Measurements from ENCODE around the gene CCDC91.
"Not testable (repeated sequence)": the region's sequence is repeated elsewhere in the genome, so short reads cannot be mapped to it uniquely, and the experiment has no call there.

Gene CCDC91

DNA sequence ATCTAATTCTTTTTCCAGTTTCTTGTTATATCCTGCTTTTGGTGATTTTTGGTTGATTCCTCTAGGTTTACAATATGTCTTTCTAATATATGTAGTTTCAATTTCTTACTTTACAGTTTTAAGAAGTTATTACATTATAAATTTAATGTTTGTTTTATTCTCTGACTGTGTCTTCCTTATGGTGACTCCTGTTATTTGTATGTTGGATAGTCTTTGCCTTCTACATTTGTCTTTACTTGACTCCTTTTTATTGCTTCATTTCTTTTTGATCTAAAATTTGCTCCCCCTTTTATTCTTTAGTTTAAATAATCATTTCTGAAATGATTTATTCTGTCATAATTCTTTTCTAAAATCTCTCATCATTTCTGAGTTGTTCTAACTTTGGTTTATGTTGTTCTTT lies 125.8 kb downstream of the CCDC91 start:
- DNase-seq (ENCODE audit: insufficient read length) = no peak

DNA sequence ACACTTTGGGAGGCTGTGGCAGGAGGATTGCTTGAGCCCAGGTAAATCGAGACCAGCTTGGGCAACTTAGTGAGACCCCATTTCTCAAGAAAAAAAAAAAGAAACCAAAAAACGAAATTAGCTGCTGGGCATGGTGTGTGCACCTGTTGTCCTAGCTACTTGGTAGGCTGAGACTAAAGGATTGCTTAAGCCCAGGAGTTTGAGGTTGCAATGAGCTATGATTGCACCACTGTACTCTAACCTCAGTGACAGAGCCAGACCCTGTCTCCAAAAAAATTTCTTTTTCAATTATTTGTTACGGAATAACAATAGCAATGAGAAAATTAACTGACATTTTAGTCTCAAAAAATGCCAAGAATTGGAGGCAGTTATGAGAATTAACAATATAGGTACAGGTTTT lies 128.0 kb downstream of the CCDC91 start:
- no peak for FAIRE-seq
- TF ChIP-seq POLR2A (IDR thresholded peaks at IDR 0.05; ENCODE audit: low read depth, low read length) (no peak), TAF1 (IDR thresholded peaks at IDR 0.05; ENCODE audit: borderline replicate concordance, low read depth, low read length) (no peak), POLR2AphosphoS5 (IDR thresholded peaks at IDR 0.05; ENCODE audit: low read depth, low read length) (no peak)
- DNase-seq (ENCODE audit: insufficient read length) = no peak

More for the DNA sequence above, 125.8 kb downstream of the CCDC91 start:
- TF ChIP-seq TAF1 (IDR thresholded peaks at IDR 0.05; ENCODE audit: borderline replicate concordance, low read depth, low read length) (no peak), POLR2AphosphoS5 (IDR thresholded peaks at IDR 0.05; ENCODE audit: low read depth, low read length) (no peak), POLR2A (IDR thresholded peaks at IDR 0.05; ENCODE audit: low read depth, low read length) (no peak)
- no peak for FAIRE-seq

DNA sequence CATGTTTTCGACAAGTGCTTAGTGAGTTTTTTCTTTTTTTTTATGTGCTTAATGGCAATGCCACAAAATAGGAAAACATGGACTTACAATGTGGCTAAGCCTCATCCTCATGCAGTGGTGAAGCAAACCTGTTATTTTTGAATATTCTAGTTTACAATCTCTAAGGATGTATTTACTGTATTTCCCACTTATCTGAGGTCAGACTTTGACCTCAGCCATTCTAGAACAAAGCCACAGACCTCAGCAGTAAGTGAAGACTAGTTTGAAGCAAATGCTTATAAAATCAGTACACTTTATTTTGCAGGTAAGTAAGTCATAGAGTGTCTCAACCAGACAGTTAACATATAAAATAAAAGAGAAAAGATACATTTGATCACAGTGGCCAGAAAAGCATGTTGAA lies 130.1 kb downstream of the CCDC91 start:
- TF ChIP-seq POLR2A (IDR thresholded peaks at IDR 0.05; ENCODE audit: low read depth, low read length) = no peak
- no peak for TF ChIP-seq POLR2AphosphoS5 (IDR thresholded peaks at IDR 0.05; ENCODE audit: low read depth, low read length)
- no peak for TF ChIP-seq TAF1 (IDR thresholded peaks at IDR 0.05; ENCODE audit: borderline replicate concordance, low read depth, low read length)
- FAIRE-seq (no peak), DNase-seq (ENCODE audit: insufficient read length) (no peak)

DNA sequence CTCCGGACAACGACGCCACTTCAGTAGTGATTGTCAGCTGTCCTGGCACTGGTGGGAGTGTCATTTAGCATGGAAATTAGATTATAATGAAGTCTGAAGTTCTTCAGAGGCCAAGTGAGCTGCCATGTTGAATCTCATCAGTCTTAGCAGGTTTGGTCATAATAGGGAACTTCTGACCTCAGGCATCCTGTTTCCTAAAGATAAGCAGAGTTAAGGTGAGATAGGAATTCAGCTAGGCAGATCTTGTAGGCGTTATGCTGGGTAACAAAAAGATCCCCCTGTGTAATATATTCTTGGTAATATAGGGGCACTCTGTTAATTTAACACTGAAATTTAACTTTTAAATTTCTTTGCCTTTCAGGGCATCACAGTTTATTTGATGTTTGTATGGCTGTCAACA lies 137.5 kb downstream of the CCDC91 start:
- DNase-seq (ENCODE audit: insufficient read length) = no peak
- no peak for TF ChIP-seq TAF1 (IDR thresholded peaks at IDR 0.05; ENCODE audit: borderline replicate concordance, low read depth, low read length)
- TF ChIP-seq POLR2AphosphoS5 (IDR thresholded peaks at IDR 0.05; ENCODE audit: low read depth, low read length) = no peak
- no peak for TF ChIP-seq POLR2A (IDR thresholded peaks at IDR 0.05; ENCODE audit: low read depth, low read length)
- FAIRE-seq = no peak

DNA sequence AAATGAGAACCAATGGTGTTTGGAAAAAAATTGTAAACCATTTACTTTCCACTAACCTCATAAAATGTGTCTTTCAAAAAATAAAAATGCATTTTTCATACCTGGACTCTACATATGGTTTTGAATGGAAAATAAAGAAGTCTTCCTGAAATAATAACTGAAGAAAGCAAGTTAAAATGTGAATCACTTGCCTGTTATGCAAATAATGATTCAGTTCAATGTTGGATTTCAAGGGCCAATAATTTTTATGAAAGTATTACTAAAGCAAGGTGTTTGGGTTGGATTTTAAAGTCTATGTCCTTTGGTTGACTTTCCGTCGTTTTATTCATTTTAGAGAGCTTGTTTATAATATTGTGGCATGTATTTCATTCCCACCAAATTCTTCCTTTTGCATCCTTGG lies 138.7 kb downstream of the CCDC91 start:
- TF ChIP-seq POLR2A (IDR thresholded peaks at IDR 0.05; ENCODE audit: low read depth, low read length) = no peak
- TF ChIP-seq TAF1 (IDR thresholded peaks at IDR 0.05; ENCODE audit: borderline replicate concordance, low read depth, low read length) = no peak
- no peak for TF ChIP-seq POLR2AphosphoS5 (IDR thresholded peaks at IDR 0.05; ENCODE audit: low read depth, low read length)
- FAIRE-seq (no peak), DNase-seq (ENCODE audit: insufficient read length) (no peak)

DNA sequence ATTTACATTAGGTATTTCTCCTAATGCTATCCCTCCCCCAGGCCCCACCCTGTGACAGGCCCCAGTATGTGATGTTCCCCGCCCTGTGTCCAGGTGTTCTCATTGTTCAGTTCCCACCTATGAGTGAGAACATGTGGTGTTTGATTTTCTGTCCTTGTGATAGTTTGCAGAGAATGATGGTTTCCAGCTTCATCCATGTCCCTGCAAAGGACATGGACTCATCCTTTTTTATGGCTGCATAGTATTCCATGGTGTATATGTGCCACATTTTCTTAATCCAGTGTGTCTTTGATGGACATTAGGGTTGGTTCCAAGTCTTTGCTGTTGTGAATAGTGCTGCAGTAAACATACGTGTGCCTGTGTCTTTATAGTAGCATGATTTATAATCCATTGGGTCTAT lies 139.5 kb downstream of the CCDC91 start:
- FAIRE-seq = not testable (repeated sequence)

DNA sequence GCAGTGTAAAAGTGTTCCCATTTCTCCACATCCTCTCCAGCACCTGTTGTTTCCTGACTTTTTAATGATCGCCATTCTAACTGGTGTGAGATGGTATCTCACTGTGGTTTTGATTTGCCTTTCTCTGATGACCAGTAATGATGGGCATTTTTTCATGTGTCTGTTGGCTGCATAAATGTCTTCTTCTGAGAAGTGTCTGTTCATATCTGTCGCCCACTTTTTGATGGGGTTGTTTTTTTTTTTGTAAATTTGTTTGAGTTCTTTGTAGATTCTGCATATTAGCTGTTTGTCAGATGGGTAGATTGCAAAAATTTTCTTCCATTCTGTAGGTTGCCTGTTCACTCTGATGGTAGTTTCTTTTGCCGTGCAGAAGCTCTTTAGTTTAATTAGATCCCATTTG lies 140.0 kb downstream of the CCDC91 start:
- FAIRE-seq; DNase-seq (ENCODE audit: insufficient read length): not testable (repeated sequence)

More for the DNA sequence above, 139.5 kb downstream of the CCDC91 start:
- DNase-seq (ENCODE audit: insufficient read length) = not testable (repeated sequence)

DNA sequence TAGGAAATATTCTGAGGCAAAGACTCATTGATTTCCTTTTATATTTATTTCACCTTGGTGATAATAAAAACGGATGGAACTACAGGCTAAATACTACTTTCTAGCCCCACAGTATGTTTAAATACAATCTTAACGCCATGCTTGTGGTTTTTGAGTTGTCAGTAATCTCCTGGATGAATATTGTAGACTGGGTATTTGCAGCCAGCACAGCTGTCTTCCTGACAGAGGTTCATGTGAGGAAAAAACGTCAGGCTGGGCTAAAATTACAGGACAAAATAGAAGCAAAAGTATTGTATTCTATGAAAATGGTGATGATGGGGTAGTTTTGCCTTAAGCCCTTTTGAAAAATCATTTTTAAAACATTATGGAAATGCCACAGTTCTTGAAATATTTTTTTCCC lies 140.9 kb downstream of the CCDC91 start:
- no peak for FAIRE-seq
- TF ChIP-seq POLR2AphosphoS5 (IDR thresholded peaks at IDR 0.05; ENCODE audit: low read depth, low read length) = no peak
- TF ChIP-seq POLR2A (IDR thresholded peaks at IDR 0.05; ENCODE audit: low read depth, low read length) = no peak
- no peak for TF ChIP-seq TAF1 (IDR thresholded peaks at IDR 0.05; ENCODE audit: borderline replicate concordance, low read depth, low read length)
- no peak for DNase-seq (ENCODE audit: insufficient read length)

DNA sequence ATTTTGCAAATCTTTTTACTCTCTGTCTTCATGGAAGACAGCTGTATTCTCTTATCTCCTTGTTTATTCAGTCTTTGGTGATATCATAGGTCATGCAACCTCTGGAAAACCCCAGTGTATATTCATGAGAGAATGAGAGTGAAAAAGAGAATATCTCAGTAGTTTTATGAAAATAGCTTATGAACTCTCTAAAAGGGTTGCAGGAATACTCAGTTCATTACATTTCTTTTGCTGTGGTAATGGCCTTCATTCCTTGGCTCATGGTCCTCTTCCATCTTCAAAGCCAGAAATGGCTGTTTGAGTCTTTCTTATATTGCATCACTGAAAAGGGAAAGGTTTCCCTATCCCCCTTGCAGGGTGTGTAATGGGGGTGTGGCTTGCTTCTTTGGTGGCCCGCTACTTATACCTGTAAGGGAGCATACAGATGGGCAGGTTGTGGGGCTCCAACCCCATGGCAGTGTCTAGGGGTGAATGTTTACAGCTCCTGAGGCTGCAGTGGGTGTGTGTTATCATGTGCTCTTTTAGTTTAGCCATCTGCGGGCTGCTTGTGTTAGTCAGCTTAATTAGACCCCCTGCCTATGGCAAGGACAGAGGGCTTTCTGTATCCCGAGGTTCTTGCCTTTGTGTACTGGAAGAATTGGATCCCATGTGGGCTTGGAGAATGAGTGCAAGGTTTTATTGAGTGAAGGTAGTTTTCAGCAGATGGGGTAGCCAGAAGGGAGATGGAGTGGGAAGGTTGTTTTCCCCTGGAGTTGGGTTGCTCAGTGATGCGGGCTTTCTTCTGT lies 150.2 kb downstream of the CCDC91 start:
- DNase-seq (ENCODE audit: insufficient read length) = no peak
- no peak for FAIRE-seq
- TF ChIP-seq POLR2AphosphoS5 (IDR thresholded peaks at IDR 0.05; ENCODE audit: low read depth, low read length) (no peak), TAF1 (IDR thresholded peaks at IDR 0.05; ENCODE audit: borderline replicate concordance, low read depth, low read length) (no peak), POLR2A (IDR thresholded peaks at IDR 0.05; ENCODE audit: low read depth, low read length) (no peak)

DNA sequence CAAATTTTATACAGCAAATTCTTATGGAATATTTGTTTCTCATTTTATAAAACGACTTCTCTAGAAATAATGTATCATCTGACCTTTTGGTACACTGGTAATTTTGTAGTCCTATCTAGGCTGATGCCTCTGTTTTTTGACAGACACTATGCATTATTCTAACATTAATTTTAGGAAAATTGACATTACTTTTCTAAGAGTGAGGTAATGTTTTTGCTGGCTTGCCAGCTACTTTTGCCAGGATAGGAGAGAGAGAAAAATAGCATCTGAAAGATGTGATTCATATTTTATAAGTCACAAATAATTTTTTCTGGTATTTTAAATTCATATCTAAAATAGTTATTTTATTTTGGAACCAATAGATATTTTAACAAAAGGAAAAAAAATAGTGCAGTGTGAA lies 153.5 kb downstream of the CCDC91 start:
- FAIRE-seq (no peak), DNase-seq (ENCODE audit: insufficient read length) (no peak)

DNA sequence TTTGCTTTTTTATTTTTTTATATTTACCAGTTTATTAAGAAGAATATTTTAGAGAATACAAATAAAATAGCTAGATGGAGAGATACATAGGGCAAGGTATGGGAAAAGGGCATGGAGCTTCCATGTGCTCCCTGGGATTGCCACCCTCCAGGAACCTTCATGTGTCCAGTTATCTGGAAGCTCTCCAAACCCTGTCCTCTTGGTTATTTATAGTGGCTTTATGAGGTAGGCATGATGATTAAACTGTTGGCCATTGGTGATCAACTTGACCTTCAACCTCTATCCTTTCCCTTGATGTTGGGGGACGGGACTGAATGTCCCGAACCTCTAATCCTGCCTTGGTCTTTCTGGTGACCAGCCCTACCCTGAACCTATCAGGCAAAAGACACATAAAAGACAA lies 156.3 kb downstream of the CCDC91 start:
- FAIRE-seq = no peak
- TF ChIP-seq TAF1 (IDR thresholded peaks at IDR 0.05; ENCODE audit: borderline replicate concordance, low read depth, low read length) = no peak
- TF ChIP-seq POLR2A (IDR thresholded peaks at IDR 0.05; ENCODE audit: low read depth, low read length) = no peak
- TF ChIP-seq POLR2AphosphoS5 (IDR thresholded peaks at IDR 0.05; ENCODE audit: low read depth, low read length) = no peak

More for the DNA sequence above, 153.5 kb downstream of the CCDC91 start:
- TF ChIP-seq POLR2A (IDR thresholded peaks at IDR 0.05; ENCODE audit: low read depth, low read length) (no peak), TAF1 (IDR thresholded peaks at IDR 0.05; ENCODE audit: borderline replicate concordance, low read depth, low read length) (no peak), POLR2AphosphoS5 (IDR thresholded peaks at IDR 0.05; ENCODE audit: low read depth, low read length) (no peak)

DNA sequence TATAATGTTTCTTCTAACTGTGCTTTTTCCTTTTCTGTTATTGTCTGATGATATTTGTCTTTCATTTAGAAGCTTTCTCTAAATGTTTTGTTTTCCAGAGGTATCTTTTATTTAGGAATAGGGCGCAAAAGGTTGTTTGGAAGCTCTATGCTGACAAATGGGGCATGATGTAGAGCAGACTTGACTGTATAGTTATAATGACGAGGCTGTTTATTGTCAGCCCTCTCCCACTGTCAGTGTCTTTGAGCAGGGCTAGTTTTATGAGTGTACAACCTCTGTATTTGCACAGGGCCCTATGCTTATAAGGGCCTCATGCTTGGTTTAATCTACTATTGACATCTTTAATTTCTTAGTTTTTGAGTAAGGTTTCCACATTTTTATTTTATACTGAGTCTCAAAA lies 158.9 kb downstream of the CCDC91 start:
- DNase-seq (ENCODE audit: insufficient read length) (no peak), FAIRE-seq (no peak)
- no peak for TF ChIP-seq POLR2AphosphoS5 (IDR thresholded peaks at IDR 0.05; ENCODE audit: low read depth, low read length)
- no peak for TF ChIP-seq TAF1 (IDR thresholded peaks at IDR 0.05; ENCODE audit: borderline replicate concordance, low read depth, low read length)
- no peak for TF ChIP-seq POLR2A (IDR thresholded peaks at IDR 0.05; ENCODE audit: low read depth, low read length)

More for the DNA sequence above, 156.3 kb downstream of the CCDC91 start:
- no peak for DNase-seq (ENCODE audit: insufficient read length)

DNA sequence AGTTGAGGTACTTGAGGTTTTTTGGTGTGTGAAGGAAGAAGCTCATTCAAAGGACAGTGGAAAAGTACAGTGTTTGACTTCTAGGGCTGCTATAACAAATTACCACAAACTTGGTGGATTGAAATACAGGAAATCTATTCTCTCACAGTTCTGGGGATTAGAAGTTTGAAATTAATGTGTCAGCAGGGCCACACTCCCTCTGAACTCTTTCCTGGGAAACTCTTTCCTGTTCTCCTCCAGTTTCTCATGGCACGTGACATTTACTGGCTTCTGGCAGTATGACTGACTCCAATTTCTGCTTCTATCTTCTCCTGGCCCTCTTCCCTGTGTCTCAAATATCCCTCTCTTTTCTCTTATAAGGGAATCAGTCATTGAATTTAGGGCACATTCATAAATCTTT lies 160.2 kb downstream of the CCDC91 start:
- DNase-seq (ENCODE audit: insufficient read length) (no peak), FAIRE-seq (no peak)
- TF ChIP-seq TAF1 (IDR thresholded peaks at IDR 0.05; ENCODE audit: borderline replicate concordance, low read depth, low read length) (no peak), POLR2AphosphoS5 (IDR thresholded peaks at IDR 0.05; ENCODE audit: low read depth, low read length) (no peak), POLR2A (IDR thresholded peaks at IDR 0.05; ENCODE audit: low read depth, low read length) (no peak)
